GM19193 (cell line): Measurements from ENCODE around the gene CHST11.

ENCODE experiments used
- POLR2A ChIP-seq: IDR thresholded peaks from 4 replicates; pipeline ENCODE4 v1.6.1; 2011; ENCODE audit not compliant: insufficient read depth, insufficient read length; ENCODE audit errors: extremely low read depth

Gene CHST11

GRCh38 chr12:104514092-104514810 lies 57.5 kb downstream of the CHST11 start:
- TF ChIP-seq POLR2A = no peak

- no peak for TF ChIP-seq POLR2A
Measured at GRCh38 chr12:104515899-104516298, 59.2 kb downstream of the CHST11 start.

- no peak for TF ChIP-seq POLR2A
Measured at GRCh38 chr12:104516821-104517220, 60.1 kb downstream of the CHST11 start.

- TF ChIP-seq POLR2A = no peak
Measured at GRCh38 chr12:104517880-104518279, 61.1 kb downstream of the CHST11 start.

- TF ChIP-seq POLR2A = no peak
Measured at GRCh38 chr12:104519190-104520019, 62.7 kb downstream of the CHST11 start.

- TF ChIP-seq POLR2A = no peak
Measured at GRCh38 chr12:104520242-104520900, 63.6 kb downstream of the CHST11 start.

GRCh38 chr12:104521731-104522130 lies 65.0 kb downstream of the CHST11 start:
- no peak for TF ChIP-seq POLR2A

- no peak for TF ChIP-seq POLR2A
Measured at GRCh38 chr12:104522985-104523722, 66.4 kb downstream of the CHST11 start.

GRCh38 chr12:104524034-104524832 lies 67.5 kb downstream of the CHST11 start:
- no peak for TF ChIP-seq POLR2A

GRCh38 chr12:104526320-104526719 lies 69.6 kb downstream of the CHST11 start:
- TF ChIP-seq POLR2A = no peak

GRCh38 chr12:104526751-104527150 lies 70.0 kb downstream of the CHST11 start:
- TF ChIP-seq POLR2A = no peak

- TF ChIP-seq POLR2A = no peak
Measured at GRCh38 chr12:104529130-104529874, 72.6 kb downstream of the CHST11 start.

GRCh38 chr12:104532636-104533035 lies 75.9 kb downstream of the CHST11 start:
- TF ChIP-seq POLR2A = no peak
